ENCODE measurements around the gene CHEK2.
"Not testable (repeated sequence)": the region's sequence is repeated elsewhere in the genome, so short reads cannot be mapped to it uniquely, and the experiment has no call there.

The CHEK2 gene

GRCh38 chr22:28761449-28761755, 19.8 kb upstream of the CHEK2 start:
- ATAC-seq (ENCODE audit: insufficient read depth, low read depth) (no peak), DNase-seq (no peak)
- H3K36me3 ChIP-seq (ENCODE audit: insufficient read depth, low read length) = no peaks in the 10 kb centered on the region
- H3K4me3 ChIP-seq (ENCODE audit: low read depth in 1 of 2, low read length in 2 of 2) = no peak overlapping the region
- no peaks in the 10 kb centered on the region for H3K27me3 ChIP-seq (ENCODE audit: insufficient read depth, low read length, poor library complexity)
- H3K9ac ChIP-seq (ENCODE audit: low read depth, low read length) = no peak overlapping the region
- H3K79me2 ChIP-seq (ENCODE audit: insufficient read depth, low read length) = no peaks in the 10 kb centered on the region
- no peak for TF ChIP-seq EZH2 (IDR thresholded peaks at IDR 0.05; ENCODE audit: borderline replicate concordance, low read depth, low read length, severe bottlenecking)
- no peak for TF ChIP-seq CTCF (IDR thresholded peaks at IDR 0.05; ENCODE audit: borderline replicate concordance, extremely low read depth, low read length, poor library complexity, severe bottlenecking)
- no peaks in the 10 kb centered on the region for H3K9me3 ChIP-seq (ENCODE audit: insufficient read depth, low read length, severe bottlenecking)
- H3K4me1 ChIP-seq (ENCODE audit: insufficient read depth, low read length) = no peaks in the 10 kb centered on the region
- no peak overlapping the region for H2AFZ ChIP-seq (ENCODE audit: low read depth, low read length)
- no peak overlapping the region for H3K4me2 ChIP-seq (ENCODE audit: insufficient read depth, low read length)
- no peak overlapping the region for H3K27ac ChIP-seq (ENCODE audit: low read length)
- no peaks in the 10 kb centered on the region for H4K20me1 ChIP-seq (ENCODE audit: insufficient read depth, low read length)

- no peaks in the 10 kb centered on the region for H3K9me3 ChIP-seq (ENCODE audit: insufficient read depth, low read length, severe bottlenecking)
- DNase-seq (no peak), ATAC-seq (ENCODE audit: insufficient read depth, low read depth) (no peak)
- no peak overlapping the region for H3K27ac ChIP-seq (ENCODE audit: low read length)
- no peak overlapping the region for H3K9ac ChIP-seq (ENCODE audit: low read depth, low read length)
- no peaks in the 10 kb centered on the region for H3K79me2 ChIP-seq (ENCODE audit: insufficient read depth, low read length)
- no peaks in the 10 kb centered on the region for H3K27me3 ChIP-seq (ENCODE audit: insufficient read depth, low read length, poor library complexity)
- H3K4me2 ChIP-seq (ENCODE audit: insufficient read depth, low read length) = no peak overlapping the region
- TF ChIP-seq EZH2 (IDR thresholded peaks at IDR 0.05; ENCODE audit: borderline replicate concordance, low read depth, low read length, severe bottlenecking) (no peak), CTCF (IDR thresholded peaks at IDR 0.05; ENCODE audit: borderline replicate concordance, extremely low read depth, low read length, poor library complexity, severe bottlenecking) (no peak)
- no peak overlapping the region for H2AFZ ChIP-seq (ENCODE audit: low read depth, low read length)
- H3K4me3 ChIP-seq (ENCODE audit: low read depth in 1 of 2, low read length in 2 of 2) = no peak overlapping the region
- H3K36me3 ChIP-seq (ENCODE audit: insufficient read depth, low read length) = no peaks in the 10 kb centered on the region
- no peaks in the 10 kb centered on the region for H4K20me1 ChIP-seq (ENCODE audit: insufficient read depth, low read length)
- no peaks in the 10 kb centered on the region for H3K4me1 ChIP-seq (ENCODE audit: insufficient read depth, low read length)
Measured at GRCh38 chr22:28759861-28760560, 18.4 kb upstream of the CHEK2 start.

DNA sequence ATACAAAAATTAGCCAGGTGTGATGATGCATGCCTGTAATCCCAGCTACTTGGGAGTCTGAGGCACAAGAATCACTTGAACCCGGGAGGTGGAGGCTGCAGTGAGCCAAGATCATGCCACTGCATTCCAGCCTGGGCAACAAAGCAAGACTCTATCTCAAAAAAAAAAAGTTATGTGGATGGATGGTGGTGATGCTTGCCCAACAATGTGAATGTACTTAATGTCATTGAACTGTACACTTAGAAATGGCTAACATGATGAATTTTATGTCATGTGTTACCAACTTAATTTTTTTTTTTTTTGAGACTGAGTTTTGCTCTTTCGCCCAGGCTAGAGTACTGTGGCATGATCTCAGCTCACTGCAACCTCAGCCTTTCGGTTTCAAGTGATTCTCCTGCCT, 12.9 kb upstream of the CHEK2 start:
- not testable (repeated sequence) for H3K79me2 ChIP-seq (ENCODE audit: insufficient read depth, low read length); H4K20me1 ChIP-seq (ENCODE audit: insufficient read depth, low read length); H3K4me1 ChIP-seq (ENCODE audit: insufficient read depth, low read length); H3K9me3 ChIP-seq (ENCODE audit: insufficient read depth, low read length, severe bottlenecking); H3K36me3 ChIP-seq (ENCODE audit: insufficient read depth, low read length); ATAC-seq (ENCODE audit: insufficient read depth, low read depth); H3K27me3 ChIP-seq (ENCODE audit: insufficient read depth, low read length, poor library complexity); H2AFZ ChIP-seq (ENCODE audit: low read depth, low read length); H3K27ac ChIP-seq (ENCODE audit: low read length); H3K9ac ChIP-seq (ENCODE audit: low read depth, low read length); H3K4me2 ChIP-seq (ENCODE audit: insufficient read depth, low read length); H3K4me3 ChIP-seq (ENCODE audit: low read depth in 1 of 2, low read length in 2 of 2); DNase-seq

- Histone ChIP-seq H3K9me3 (ENCODE audit: insufficient read depth, low read length, severe bottlenecking) (no peaks in the 10 kb centered on the region), H2AFZ (ENCODE audit: low read depth, low read length) (no peak overlapping the region), H3K27me3 (ENCODE audit: insufficient read depth, low read length, poor library complexity) (no peaks in the 10 kb centered on the region), H3K4me3 (ENCODE audit: low read depth in 1 of 2, low read length in 2 of 2) (no peak overlapping the region), H4K20me1 (ENCODE audit: insufficient read depth, low read length) (no peaks in the 10 kb centered on the region), H3K9ac (ENCODE audit: low read depth, low read length) (no peak overlapping the region), H3K4me2 (ENCODE audit: insufficient read depth, low read length) (no peak overlapping the region), H3K27ac (ENCODE audit: low read length) (no peak overlapping the region), H3K4me1 (ENCODE audit: insufficient read depth, low read length) (no peaks in the 10 kb centered on the region), H3K36me3 (ENCODE audit: insufficient read depth, low read length) (peaks cover 27% of the 10 kb centered on the region), H3K79me2 (ENCODE audit: insufficient read depth, low read length) (no peaks in the 10 kb centered on the region)
- TF ChIP-seq EZH2 (IDR thresholded peaks at IDR 0.05; ENCODE audit: borderline replicate concordance, low read depth, low read length, severe bottlenecking) = no peak
- TF ChIP-seq CTCF (IDR thresholded peaks at IDR 0.05; ENCODE audit: borderline replicate concordance, extremely low read depth, low read length, poor library complexity, severe bottlenecking) = no peak
- DNase-seq = no peak
- ATAC-seq (ENCODE audit: insufficient read depth, low read depth) = no peak
Measured at GRCh38 chr22:28750471-28750881, 8.9 kb upstream of the CHEK2 start.

Measured in DND-41 (cell line).